Caco-2 (cell line): ENCODE measurements around the gene IL10RA. TPM values are rescaled to one million over a fixed set of nuclear protein-coding genes. Genes with fewer than 3 reads are reported as not detected.

Experiments used
- BruUV-seq: library from RNA; stranded (reverse); fragments of 400-500 nt; replicated peaks from 2 replicates; lab custom pipeline; 2021; lab: Mats Ljungman, UMichigan
- CTCF ChIA-PET: fragments of 300-600 bp; sonication (Branson Sonifier 250); formaldehyde crosslinking; loops from one replicate; lab custom pipeline; 2022; ENCODE audit warnings: antibody characterized with exemption; lab: Charles Lee
- POLR2A ChIA-PET: fragments of 300-600 bp; sonication (Branson Sonifier 250); formaldehyde crosslinking; loops from one replicate; lab custom pipeline; 2022; ENCODE audit warnings: antibody characterized with exemption; lab: Charles Lee
- DNase-seq, 2 experiments: peaks; one replicate each; pipeline versions ENCODE4 v3.0.0 to v3.0.0-alpha.2; 2020 to 2022
- H3K27me3 ChIP-seq: replicated peaks from 2 replicates; pipeline ENCODE4 v1.6.0; 2011; ENCODE audit warnings: low read length; ENCODE audit not compliant: control insufficient read depth, insufficient read depth
- H3K36me3 ChIP-seq: 2 replicates; pipeline ENCODE4 v1.5.1; 2011; ENCODE audit warnings: low read length; ENCODE audit not compliant: control insufficient read depth, insufficient read depth
- H3K4me1 ChIP-seq: fragments of 250-450 bp; sonication (Bioruptor Pico); 2 replicates; pipeline ENCODE4 v1.5.1; 2020; ENCODE audit warnings: mild to moderate bottlenecking
- H3K4me3 ChIP-seq: 2 replicates; pipeline ENCODE4 v1.5.1; 2011; ENCODE audit warnings: low read depth, mild to moderate bottlenecking, control low read depth, low read length
- H3K9me3 ChIP-seq: fragments of 250-450 bp; sonication (Bioruptor Pico); 2 replicates; pipeline ENCODE4 v1.5.1; 2020; ENCODE audit warnings: mild to moderate bottlenecking, moderate library complexity
- H3K27ac Mint-ChIP-seq: one replicate; pipeline ENCODE4 v1.8.0; 2022; ENCODE audit warnings: mixed read lengths; ENCODE audit not compliant: unreplicated experiment
- H3K27me3 Mint-ChIP-seq: one replicate; pipeline ENCODE4 v1.8.0; 2022; ENCODE audit warnings: mixed read lengths; ENCODE audit not compliant: insufficient read depth, unreplicated experiment
- H3K36me3 Mint-ChIP-seq: one replicate; pipeline ENCODE4 v1.8.0; 2022; ENCODE audit warnings: mild to moderate bottlenecking, mixed read lengths; ENCODE audit not compliant: insufficient read depth, unreplicated experiment
- H3K4me1 Mint-ChIP-seq: one replicate; pipeline ENCODE4 v1.8.0; 2022; ENCODE audit warnings: low read depth, mixed read lengths; ENCODE audit not compliant: unreplicated experiment
- H3K4me3 Mint-ChIP-seq: one replicate; pipeline ENCODE4 v1.8.0; 2022; ENCODE audit warnings: mild to moderate bottlenecking, moderate library complexity, mixed read lengths; ENCODE audit not compliant: unreplicated experiment
- H3K9me3 Mint-ChIP-seq: one replicate; pipeline ENCODE4 v1.8.0; 2022; ENCODE audit warnings: mixed read lengths; ENCODE audit not compliant: unreplicated experiment
- CTCF ChIP-seq, 2 experiments: fragments of 200-600 bp in 1 of 2; IDR thresholded peaks; 1 replicate in 1 of 2; 2 replicates in 1 of 2; pipeline versions ENCODE4 v1.5.1 to v1.8.0; 2011 to 2022; ENCODE audit warnings: antibody characterized with exemption in 1 of 2, control low read depth in 1 of 2, inconsistent platforms in 1 of 2, low read depth in 1 of 2, low read length in 1 of 2, mild to moderate bottlenecking in 1 of 2, moderate library complexity in 1 of 2; ENCODE audit not compliant: insufficient read depth in 1 of 2, severe bottlenecking in 1 of 2, unreplicated experiment in 1 of 2
- intact Hi-C: fragments of 100-400 bp; cut with micrococcal nuclease; formaldehyde crosslinking; loops from one replicate; pipeline ENCODE4 v1.10.0; 2022; ENCODE audit not compliant: unreplicated experiment
- total RNA-seq: library from RNA; stranded (reverse); gene quantifications from 2 replicates; pipeline ENCODE4 v1.2.3, GENCODE V29; 2022

IL10RA gene
- total RNA-seq, 1 experiment from 2014 or later = 1.6 TPM

- H3K4me3 ChIP-seq = no peak overlapping the region
- no peaks in the 10 kb centered on the region for H3K36me3 ChIP-seq
- H3K27ac Mint-ChIP-seq = no peak overlapping the region
- no peaks in the 10 kb centered on the region for H3K9me3 ChIP-seq
- no peaks in the 10 kb centered on the region for H3K9me3 Mint-ChIP-seq
- H3K36me3 Mint-ChIP-seq = no peaks in the 10 kb centered on the region
- DNase-seq = no peak
- CTCF ChIA-PET = no interaction called here
- H3K4me3 Mint-ChIP-seq = no peak overlapping the region
- intact Hi-C loops = no loop called here
- no peaks in the 10 kb centered on the region for H3K4me1 ChIP-seq
- BruUV-seq = no TSS peak
- POLR2A ChIA-PET = no interaction called here
- H3K27me3 ChIP-seq = no peaks in the 10 kb centered on the region
- TF ChIP-seq CTCF (IDR thresholded peaks at IDR 0.05; ENCODE audit: insufficient read depth in 1 of 2, low read depth in 1 of 2, low read length in 1 of 2, severe bottlenecking in 1 of 2, unreplicated experiment in 1 of 2) = no peak
- H3K27me3 Mint-ChIP-seq = peaks cover 3% of the 10 kb centered on the region
- H3K4me1 Mint-ChIP-seq = no peaks in the 10 kb centered on the region
Observed at GRCh38 chr11:117993988-117994745, 8.0 kb downstream of the IL10RA start.

GRCh38 chr11:117995472-117995871 is 9.3 kb downstream of the IL10RA start:
- TF ChIP-seq CTCF (IDR thresholded peaks at IDR 0.05; ENCODE audit: insufficient read depth in 1 of 2, low read depth in 1 of 2, low read length in 1 of 2, severe bottlenecking in 1 of 2, unreplicated experiment in 1 of 2) = no peak
- H3K27ac Mint-ChIP-seq = no peak overlapping the region
- peaks cover 3% of the 10 kb centered on the region for H3K27me3 Mint-ChIP-seq
- no peak for DNase-seq
- Histone ChIP-seq H3K4me1 (no peaks in the 10 kb centered on the region), H3K27me3 (no peaks in the 10 kb centered on the region), H3K4me3 (no peak overlapping the region), H3K9me3 (no peaks in the 10 kb centered on the region), H3K36me3 (no peaks in the 10 kb centered on the region)
- ChIA-PET POLR2A (no interaction called here), CTCF (no interaction called here)
- intact Hi-C loops = no loop called here
- no TSS peak for BruUV-seq
- H3K4me3 Mint-ChIP-seq = no peak overlapping the region
- H3K9me3 Mint-ChIP-seq = no peaks in the 10 kb centered on the region
- H3K4me1 Mint-ChIP-seq = no peaks in the 10 kb centered on the region
- H3K36me3 Mint-ChIP-seq = no peaks in the 10 kb centered on the region

GRCh38 chr11:117996058-117996457 is 9.9 kb downstream of the IL10RA start:
- Mint-ChIP-seq H3K27me3 (peaks cover 3% of the 10 kb centered on the region), H3K36me3 (no peaks in the 10 kb centered on the region), H3K9me3 (no peaks in the 10 kb centered on the region), H3K4me1 (no peaks in the 10 kb centered on the region), H3K4me3 (no peak overlapping the region), H3K27ac (no peak overlapping the region)
- Histone ChIP-seq H3K4me3 (no peak overlapping the region), H3K36me3 (no peaks in the 10 kb centered on the region), H3K9me3 (no peaks in the 10 kb centered on the region), H3K4me1 (no peaks in the 10 kb centered on the region), H3K27me3 (no peaks in the 10 kb centered on the region)
- ChIA-PET CTCF (no interaction called here), POLR2A (no interaction called here)
- DNase-seq = no peak
- intact Hi-C loops = no loop called here
- no TSS peak for BruUV-seq
- TF ChIP-seq CTCF (IDR thresholded peaks at IDR 0.05; ENCODE audit: insufficient read depth in 1 of 2, low read depth in 1 of 2, low read length in 1 of 2, severe bottlenecking in 1 of 2, unreplicated experiment in 1 of 2) = no peak
